Measurements from ENCODE around the gene DUOX1.

Gene DUOX1

DNA sequence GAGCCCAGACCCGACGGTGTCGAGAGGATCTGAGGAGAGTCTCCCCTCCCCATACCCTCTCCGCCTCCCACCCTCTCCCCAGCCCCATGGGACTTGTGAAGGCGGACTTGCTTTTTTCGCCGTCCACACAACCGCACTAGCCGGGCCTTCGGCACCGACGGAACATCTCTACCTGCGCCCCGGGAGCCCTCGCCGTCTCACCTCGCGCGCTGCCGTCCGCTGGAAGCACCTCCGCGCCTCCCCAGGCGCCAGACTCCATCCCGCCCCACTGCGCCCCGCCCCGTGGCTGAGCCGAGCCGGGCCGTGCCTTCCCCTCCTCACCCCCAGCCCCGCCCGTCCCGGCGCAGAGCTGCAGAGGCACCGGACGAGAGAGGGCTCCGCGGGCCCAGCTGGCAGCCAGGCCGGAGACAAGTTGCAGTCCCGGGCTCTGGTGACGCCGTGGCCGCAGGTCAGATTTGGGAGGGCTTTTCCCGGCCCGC, at the start of gene DUOX1, which contains the start of gene DUOXA1:
DUOX1 (plus strand) TSS at position 344 of the 479 bp plus-strand sequence. CDS start 1,973 bp downstream, outside the sequence.
DUOXA1 (minus strand) TSS at position 229 of the 479 bp plus-strand sequence. CDS start 6,865 bp downstream, outside the sequence.
- TF ChIP-seq, protein P1, sequence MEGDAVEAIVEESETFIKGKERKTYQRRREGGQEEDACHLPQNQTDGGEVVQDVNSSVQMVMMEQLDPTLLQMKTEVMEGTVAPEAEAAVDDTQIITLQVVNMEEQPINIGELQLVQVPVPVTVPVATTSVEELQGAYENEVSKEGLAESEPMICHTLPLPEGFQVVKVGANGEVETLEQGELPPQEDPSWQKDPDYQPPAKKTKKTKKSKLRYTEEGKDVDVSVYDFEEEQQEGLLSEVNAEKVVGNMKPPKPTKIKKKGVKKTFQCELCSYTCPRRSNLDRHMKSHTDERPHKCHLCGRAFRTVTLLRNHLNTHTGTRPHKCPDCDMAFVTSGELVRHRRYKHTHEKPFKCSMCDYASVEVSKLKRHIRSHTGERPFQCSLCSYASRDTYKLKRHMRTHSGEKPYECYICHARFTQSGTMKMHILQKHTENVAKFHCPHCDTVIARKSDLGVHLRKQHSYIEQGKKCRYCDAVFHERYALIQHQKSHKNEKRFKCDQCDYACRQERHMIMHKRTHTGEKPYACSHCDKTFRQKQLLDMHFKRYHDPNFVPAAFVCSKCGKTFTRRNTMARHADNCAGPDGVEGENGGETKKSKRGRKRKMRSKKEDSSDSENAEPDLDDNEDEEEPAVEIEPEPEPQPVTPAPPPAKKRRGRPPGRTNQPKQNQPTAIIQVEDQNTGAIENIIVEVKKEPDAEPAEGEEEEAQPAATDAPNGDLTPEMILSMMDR (IDR thresholded peaks at IDR 0.05), result no peak

DNA sequence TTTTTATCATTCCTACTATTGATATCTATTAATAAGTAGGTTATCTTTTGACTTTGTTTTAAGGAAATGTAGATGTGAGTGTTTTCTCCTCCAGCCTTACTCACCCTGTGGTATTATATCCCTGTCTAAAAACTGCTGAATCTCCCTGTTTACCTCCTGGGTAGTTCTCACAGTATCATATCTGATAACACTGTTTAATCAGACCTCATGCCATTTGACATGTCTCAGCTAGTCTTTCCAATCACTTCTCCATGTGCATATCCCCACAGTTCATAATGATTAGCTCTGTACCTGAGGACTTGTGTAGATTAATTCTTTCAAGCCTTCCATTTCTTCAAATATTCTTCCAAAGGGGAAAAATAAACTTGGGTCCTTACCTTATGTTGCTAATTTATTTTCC, 46.6 kb upstream of the DUOX1 start:
- TF ChIP-seq, protein P1 (IDR thresholded peaks at IDR 0.05), result no peak

DNA sequence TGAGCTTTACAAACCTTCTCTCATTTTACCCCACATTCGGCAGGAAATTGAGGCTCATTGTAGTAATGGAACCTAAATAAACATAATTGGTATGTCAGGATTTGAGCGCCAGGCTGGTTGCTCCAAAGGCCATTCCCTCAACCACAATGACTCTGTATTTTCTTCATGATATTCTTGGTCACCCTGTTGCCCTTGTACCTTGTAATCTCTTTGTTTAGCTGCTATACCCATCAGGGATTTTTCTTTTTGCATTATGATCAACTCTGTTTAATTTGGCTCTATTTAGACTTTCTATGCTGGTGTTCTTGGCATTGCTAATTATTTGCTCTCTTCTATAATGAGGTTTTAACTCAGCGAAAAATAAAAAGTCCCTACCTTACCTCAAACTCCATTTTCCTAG, 45.6 kb upstream of the DUOX1 start:
- TF ChIP-seq, protein P1 (IDR thresholded peaks at IDR 0.05), result no peak

DNA sequence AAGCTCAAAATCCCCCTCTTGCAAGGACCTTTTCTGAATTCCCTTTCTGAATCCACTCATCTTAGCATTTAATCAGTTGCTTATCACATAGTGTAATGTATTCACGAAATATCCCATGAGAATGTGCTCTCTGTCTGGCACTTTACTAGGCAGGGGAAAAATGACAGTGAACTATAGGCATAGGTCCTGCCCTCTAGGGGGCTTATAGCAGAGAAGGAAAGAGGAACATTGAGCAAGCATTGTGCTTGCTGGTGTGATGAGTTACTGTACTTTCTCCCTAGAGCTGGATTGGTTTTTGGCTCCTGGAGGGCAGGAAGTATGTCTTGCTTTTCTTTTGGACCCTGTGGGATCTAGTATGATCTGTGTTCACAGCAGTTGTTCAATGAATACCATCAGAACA, 42.3 kb upstream of the DUOX1 start:
- TF ChIP-seq, protein P1 (IDR thresholded peaks at IDR 0.05), result no peak

DNA sequence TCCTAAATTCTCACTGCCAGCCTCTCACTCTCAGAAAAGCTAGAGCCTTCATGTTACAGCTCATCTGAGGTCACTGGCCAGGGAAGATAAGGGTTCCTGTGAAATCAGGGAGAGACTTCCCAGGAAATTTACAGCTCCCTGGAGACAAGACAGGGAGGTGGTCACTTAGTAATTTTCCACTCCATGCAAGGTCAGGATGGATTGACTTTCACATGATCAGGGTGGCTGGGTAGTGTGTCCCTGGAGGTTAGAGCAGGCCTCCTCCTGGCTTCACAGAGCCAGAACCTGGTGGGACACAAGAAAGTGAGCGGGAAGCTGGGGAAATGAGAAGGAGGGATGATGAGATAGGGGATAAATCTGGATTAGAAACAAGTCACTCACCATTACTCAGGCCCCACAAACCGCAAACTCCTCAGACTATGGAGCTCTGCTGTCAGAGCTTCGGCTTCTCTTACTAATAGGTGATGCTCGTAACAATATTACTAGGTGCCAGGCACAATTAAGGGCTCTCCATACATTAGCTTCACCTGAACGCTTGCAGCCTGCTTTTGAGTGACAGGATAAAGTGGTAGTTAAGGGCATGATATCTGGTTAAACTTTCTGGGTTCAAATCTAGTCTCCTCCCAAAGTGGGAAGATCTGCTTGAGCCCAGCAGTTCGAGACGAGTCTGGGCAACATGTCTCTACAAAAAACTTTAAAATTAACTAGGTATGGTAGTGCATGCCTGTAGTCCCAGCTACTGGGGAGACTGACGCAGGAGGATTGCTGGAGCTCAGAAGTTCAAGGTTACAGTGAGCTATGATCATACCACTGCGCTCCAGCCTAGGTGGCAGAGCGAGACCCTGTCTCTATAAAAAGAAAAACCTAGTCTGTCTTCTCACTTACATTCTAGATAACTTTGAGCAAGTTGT, 40.7 kb upstream of the DUOX1 start:
- TF ChIP-seq, protein P1 (IDR thresholded peaks at IDR 0.05), result no peak

DNA sequence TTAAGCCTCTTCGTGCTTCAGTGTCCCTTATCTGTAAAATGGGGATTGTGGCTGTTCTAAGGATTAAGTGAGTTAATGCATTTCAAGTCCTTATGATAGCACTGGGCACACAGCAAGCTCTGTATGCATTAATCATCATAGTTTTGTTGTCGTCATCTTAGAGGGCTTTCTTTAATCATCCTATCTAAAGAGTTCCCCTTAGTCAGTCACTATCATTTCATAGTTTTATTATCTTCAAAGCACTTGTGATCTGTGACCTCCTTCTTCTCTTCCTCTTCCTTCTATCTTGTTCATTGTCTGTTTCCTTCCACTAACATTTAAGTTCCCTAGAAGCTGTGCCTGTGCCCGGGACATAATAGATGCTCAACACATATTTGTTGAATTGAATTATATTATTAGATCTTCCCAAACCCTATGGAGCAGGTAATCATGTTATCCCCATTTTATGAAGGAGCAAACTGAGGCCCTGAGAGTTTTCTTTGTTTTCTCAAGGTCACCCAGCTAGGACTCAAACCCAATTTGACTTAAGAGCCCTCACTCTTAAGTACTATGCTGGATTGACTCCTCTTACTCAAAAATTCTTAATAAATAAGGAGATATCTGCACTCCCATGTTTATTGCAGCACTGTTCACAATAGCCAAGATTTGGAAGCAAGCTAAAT, 40.0 kb upstream of the DUOX1 start:
- TF ChIP-seq, protein P1 (IDR thresholded peaks at IDR 0.05), result no peak

DNA sequence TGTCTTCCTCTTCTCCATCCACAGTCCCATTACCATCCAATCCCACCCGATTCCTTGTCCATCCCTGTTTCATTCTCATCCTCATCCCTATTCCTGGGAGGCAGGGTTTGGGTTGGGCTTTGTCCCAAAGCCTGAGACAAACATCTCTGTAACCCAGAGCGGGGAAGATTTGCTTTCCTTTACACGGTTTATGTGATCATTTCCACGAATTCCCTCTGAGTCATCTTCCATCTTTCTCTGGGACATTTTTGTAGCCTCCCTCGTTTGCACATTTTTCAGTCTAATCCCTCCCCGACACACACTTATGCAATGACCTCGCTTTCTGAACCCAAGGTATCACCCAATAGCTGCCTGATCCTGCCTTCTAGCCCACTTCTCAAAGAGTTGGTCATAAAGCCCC, 38.6 kb upstream of the DUOX1 start:
- TF ChIP-seq, protein P1 (IDR thresholded peaks at IDR 0.05), result no peak

Data from LNCAP (cell line).